A549 treated with ZK216348 at 1 μM for 4 hours (cell line): ENCODE data around the gene SEMA5B. TPM values are rescaled to one million over a fixed set of nuclear protein-coding genes. Genes with fewer than 3 reads are reported as not detected.

Experiments
- total RNA-seq: library from RNA; stranded (reverse); fragments of 200-300 nt; extraction: Qiagen RNA extraction; gene quantifications from 5 replicates; pipeline ENCODE4 v1.2.3, GENCODE V29; 2022; ENCODE audit warnings: low read depth

The SEMA5B gene, protein sequence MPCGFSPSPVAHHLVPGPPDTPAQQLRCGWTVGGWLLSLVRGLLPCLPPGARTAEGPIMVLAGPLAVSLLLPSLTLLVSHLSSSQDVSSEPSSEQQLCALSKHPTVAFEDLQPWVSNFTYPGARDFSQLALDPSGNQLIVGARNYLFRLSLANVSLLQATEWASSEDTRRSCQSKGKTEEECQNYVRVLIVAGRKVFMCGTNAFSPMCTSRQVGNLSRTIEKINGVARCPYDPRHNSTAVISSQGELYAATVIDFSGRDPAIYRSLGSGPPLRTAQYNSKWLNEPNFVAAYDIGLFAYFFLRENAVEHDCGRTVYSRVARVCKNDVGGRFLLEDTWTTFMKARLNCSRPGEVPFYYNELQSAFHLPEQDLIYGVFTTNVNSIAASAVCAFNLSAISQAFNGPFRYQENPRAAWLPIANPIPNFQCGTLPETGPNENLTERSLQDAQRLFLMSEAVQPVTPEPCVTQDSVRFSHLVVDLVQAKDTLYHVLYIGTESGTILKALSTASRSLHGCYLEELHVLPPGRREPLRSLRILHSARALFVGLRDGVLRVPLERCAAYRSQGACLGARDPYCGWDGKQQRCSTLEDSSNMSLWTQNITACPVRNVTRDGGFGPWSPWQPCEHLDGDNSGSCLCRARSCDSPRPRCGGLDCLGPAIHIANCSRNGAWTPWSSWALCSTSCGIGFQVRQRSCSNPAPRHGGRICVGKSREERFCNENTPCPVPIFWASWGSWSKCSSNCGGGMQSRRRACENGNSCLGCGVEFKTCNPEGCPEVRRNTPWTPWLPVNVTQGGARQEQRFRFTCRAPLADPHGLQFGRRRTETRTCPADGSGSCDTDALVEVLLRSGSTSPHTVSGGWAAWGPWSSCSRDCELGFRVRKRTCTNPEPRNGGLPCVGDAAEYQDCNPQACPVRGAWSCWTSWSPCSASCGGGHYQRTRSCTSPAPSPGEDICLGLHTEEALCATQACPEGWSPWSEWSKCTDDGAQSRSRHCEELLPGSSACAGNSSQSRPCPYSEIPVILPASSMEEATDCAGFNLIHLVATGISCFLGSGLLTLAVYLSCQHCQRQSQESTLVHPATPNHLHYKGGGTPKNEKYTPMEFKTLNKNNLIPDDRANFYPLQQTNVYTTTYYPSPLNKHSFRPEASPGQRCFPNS
- total RNA-seq, result 0.06 to 0.41 TPM (median 0.19 TPM) in 5 replicates

DNA sequence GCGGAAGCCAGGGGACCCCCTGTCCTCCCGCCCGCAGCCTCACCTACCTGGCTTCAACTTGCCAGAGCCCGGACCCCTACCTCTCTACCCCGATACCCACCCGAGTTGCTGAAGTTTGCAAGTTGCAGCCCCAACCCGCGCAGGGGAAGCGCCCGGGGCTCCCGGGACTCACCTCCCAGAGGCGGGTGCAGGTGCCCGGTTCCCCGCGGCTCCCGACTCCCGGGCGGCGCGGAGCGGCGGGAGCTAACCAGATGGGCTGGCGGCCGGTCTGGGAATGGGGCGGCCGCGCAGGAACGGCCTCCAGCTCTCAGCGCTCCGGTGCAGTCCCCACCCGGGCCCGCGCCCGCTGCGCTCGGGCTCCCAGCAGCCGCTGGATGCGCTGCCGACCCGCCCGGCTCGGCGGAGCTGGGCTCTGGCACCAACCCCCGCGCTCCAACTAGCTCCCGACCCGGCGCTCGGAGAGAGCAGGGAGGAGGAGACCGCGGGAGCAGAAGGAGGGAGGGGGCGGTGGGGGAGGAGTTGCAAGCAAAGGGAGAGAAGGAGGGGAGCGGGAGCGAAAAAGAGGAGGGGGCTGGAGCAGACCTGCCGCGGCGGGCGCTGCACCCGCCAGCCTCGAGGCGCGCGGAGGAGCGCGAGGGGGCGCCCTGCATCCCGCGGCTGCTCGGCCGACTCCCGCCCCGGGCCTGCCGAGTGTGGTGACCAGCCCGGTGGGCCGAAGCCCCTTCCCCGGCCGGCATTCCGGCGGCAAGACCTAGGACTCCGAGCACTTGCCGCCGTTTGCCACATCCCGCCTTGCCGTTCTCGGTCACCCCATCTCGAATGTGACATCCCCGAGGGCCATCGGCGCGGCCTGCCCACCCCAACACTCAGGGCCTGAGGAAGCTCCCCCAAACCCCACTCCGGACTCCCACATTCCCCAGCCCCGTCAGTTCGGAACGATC, at the start of gene SEMA5B:
Gene SEMA5B (minus strand): TSS at position 472 of the 941 bp plus-strand sequence. CDS start 66,500 bp downstream, outside the sequence.

DNA sequence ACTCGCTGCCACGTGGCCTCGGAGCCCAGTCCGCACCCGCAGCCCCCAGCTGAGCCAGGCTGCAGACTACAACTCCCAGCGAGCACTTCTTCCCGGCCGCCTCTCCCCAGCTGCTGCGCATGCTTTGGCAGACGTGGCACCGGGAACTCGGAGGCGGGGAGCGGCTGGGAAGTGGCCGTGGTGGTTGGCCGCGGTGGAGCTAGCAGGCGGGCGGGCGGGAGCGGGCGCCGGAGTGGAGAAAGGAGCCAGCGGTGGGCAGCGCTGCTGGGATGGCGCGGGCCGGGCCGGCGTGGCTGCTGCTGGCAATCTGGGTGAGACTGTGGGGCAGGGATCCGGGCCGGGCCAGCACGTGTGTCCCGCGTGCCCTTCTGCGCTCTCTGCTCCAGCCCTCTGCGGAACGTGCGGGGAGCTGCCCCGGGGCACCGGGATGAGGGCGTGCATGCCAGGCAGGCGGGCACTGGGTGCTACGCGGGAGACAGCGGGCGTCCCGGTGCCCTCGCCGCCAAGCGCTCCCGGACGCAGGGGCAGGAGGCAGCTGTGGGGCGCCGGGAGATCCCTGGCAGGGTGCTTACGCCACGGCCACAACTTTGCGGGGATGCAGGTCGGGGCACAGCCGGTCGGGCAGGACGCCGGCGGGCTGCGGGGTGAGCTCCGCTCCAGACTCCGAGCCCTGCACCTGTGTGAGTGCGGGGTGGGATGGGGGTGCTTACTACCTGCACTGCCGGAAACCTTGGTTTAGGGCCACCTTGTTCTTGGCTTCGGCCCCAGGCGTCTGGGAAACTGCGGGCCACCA, 39.5 kb upstream of the SEMA5B start, which contains the start of gene PDIA5:
Gene PDIA5 (plus strand): TSS at position 130 of the 793 bp plus-strand sequence. CDS start 140 bp downstream, at position 270.

Other genes starting within 250 kb of the SEMA5B start
- 4.6 to 6.8 TPM (median 5.2 TPM) in 5 replicates for gene HSPBAP1, start 233.9 kb downstream of the SEMA5B start, total RNA-seq
- gene SLC49A4, start 232.7 kb downstream of the SEMA5B start, total RNA-seq, result 13.2 to 16.0 TPM (median 14.1 TPM) in 5 replicates
- 25.3 to 29.1 TPM (median 26.6 TPM) in 5 replicates for gene PDIA5, start 39.3 kb upstream of the SEMA5B start, total RNA-seq
- gene SEC22A, start 174.2 kb upstream of the SEMA5B start, total RNA-seq, result 18.1 to 21.9 TPM (median 20.5 TPM) in 5 replicates